Fibroblast of the aortic adventitia (primary cell): Measurements from ENCODE around the gene DOLK. TPM values are rescaled to one million over a fixed set of nuclear protein-coding genes. Genes with fewer than 3 reads are reported as not detected.

Experiments
- DNase-seq: peaks from one replicate; pipeline ENCODE4 v3.0.0-alpha.2; 2010; ENCODE audit warnings: low read depth
- H3K4me3 ChIP-seq: 2 replicates; pipeline ENCODE4 v1.5.1; 2011; ENCODE audit warnings: low read depth, mild to moderate bottlenecking, control low read depth, low read length, moderate library complexity
- CTCF ChIP-seq: IDR thresholded peaks from 2 replicates; pipeline ENCODE4 v1.5.1; 2011; ENCODE audit warnings: mild to moderate bottlenecking, low read length, control low read depth, inconsistent platforms; ENCODE audit not compliant: insufficient read depth
- total RNA-seq: library from RNA; depleted of rRNA; stranded (reverse); fragments of >200 nt; gene quantifications from 2 replicates; pipeline ENCODE4 v1.2.3, GENCODE V29; 2012; ENCODE audit warnings: low replicate concordance

Gene DOLK
- total RNA-seq, 1 donor, result 27.4 TPM

DNA sequence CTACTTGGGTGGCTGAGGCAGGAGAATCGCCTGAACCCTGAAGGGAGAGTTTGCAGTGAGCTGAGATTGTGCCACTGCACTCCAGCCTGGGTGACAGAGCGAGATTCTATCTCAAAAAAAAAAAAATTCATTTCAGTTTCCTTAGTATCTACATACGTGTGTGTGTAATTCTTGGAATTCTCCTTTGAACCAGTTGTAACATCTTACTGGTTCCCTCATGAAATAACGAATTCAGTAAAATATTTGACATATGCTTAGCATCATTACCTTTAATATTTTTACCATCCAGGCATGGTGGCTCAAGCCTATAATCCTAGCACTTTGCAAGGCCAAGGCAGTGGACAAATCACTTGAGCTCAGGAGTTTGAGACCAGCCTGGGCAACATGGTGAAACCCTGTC is 17.8 kb downstream of the DOLK start:
- no peak for DNase-seq
- no peak overlapping the region for H3K4me3 ChIP-seq
- no peak for TF ChIP-seq CTCF

- no peak for TF ChIP-seq CTCF
- DNase-seq, result no peak
- no peak overlapping the region for H3K4me3 ChIP-seq
Measured at GRCh38 chr9:128928624-128929023, 18.8 kb downstream of the DOLK start.

DNA sequence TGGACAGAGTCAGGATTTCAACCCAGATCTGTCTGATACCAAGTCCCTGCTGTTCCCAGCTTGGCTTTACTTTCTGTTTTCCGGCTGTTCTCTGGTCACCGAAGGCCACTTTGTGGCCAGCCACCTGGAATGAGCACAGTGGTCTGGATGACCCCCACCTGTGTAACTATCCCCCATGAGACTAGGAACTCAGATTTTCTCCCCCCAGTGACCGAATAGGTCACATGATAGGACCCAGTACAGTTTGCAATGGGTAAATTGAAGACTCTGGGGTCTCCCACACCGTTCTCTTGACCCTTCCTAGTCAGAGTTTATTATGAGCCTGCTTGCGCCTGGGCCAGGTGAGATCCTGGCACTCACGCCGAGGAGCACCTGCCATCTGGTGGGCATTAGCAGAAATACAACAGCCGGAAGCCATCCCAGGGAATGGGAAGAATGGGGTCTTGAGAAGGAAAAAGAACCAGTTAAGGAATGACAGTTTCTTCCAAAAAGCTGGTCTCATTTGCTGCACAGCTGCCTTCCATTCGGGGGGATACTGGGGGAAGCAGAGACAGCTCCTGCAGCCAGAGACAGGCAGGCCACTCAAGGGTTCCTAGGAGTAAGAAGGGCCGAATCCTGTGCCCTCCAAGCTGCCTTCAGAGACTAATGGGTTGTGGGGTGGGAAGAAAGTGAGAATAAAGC is 19.5 kb downstream of the DOLK start:
- DNase-seq, result peak; percentile 58
- no peak overlapping the region for H3K4me3 ChIP-seq
- peak; percentile 89 for TF ChIP-seq CTCF

GRCh38 chr9:128923493-128923883 is 23.9 kb downstream of the DOLK start:
- DNase-seq, result no peak
- no peak for TF ChIP-seq CTCF
- no peak overlapping the region for H3K4me3 ChIP-seq

- peak; percentile 53 for DNase-seq
- TF ChIP-seq CTCF, result peak; percentile 21
Measured at GRCh38 chr9:128921881-128922763, 25.3 kb downstream of the DOLK start.

DNA sequence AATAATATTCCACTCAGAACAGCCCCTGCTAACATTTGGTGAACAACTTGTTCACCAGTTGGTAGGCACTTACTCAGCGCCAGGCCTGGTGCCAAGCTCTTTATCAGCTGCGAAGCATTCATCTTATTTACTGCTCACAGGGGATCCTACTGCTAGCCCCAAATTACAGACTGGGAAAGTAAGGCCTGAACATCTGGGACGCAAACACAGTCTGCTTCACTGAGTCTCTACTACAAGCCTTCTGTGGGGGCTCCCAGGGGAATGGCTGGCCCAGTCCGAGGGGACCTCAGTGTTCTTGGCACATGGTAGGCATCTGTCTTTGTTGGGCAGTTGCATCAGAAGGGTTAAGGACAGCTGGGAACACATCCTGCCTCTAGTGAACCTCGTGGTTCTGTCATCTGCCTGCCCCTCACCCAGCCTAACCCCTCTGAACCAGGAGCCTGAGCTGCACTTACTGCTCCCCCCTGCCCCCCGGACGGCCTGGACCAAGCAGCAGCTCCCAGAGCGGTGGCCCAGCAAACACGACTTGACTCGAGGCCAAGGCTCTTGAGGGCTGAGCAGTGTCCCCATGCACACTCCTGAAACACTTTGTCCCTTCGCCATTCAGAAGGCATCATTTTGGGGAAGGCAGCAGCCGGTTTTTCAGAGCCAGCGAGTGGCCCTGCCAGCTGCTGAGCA is 26.9 kb downstream of the DOLK start, which contains the start of gene PHYHD1:
PHYHD1 (plus strand) TSS at position 602 of the 678 bp plus-strand sequence. CDS start 1,342 bp downstream, outside the sequence.
- no peak for TF ChIP-seq CTCF
- peak within 1 kb of the TSS; percentile 5 for H3K4me3 ChIP-seq
- peak; percentile 77 for DNase-seq

More at GRCh38 chr9:128921881-128922763, 25.3 kb downstream of the DOLK start:
- H3K4me3 ChIP-seq, result peak overlapping the region; percentile 54
